Natural killer cell treated with Interleukin-12 subunit alpha and Interleukin-12 subunit beta and Interleukin-15 and Interleukin-18, amount 100 ng/mL, for 72 hours (primary cell): ENCODE data around the gene SPANXB1. TPM values are rescaled to one million over a fixed set of nuclear protein-coding genes. Genes with fewer than 3 reads are reported as not detected.
"Not testable (repeated sequence)": the region's sequence is repeated elsewhere in the genome, so short reads cannot be mapped to it uniquely, and the experiment has no call there.

Experiments used
- ATAC-seq, 2 donors: fragments of 150-1000 bp; cut with Tn5 transposase in 1 of 2; sonication (Bioruptor Pico), chemical (Tn5 transposase) in 1 of 2; 2 replicates each; pipeline ENCODE4 v1.10.0; 2021
- DNase-seq: peaks from one replicate; pipeline ENCODE4 v3.0.0; 2022; ENCODE audit warnings: low spot score
- H3K27ac Mint-ChIP-seq, 2 donors: 1 replicate in 1 of 2; 2 replicates in 1 of 2; pipeline ENCODE4 v1.8.0; 2022; ENCODE audit warnings: mixed read lengths in 2 of 2, mild to moderate bottlenecking in 1 of 2, moderate library complexity in 1 of 2
- H3K27me3 Mint-ChIP-seq, 2 donors: 1 replicate in 1 of 2; 2 replicates in 1 of 2; pipeline ENCODE4 v1.8.0; 2022; ENCODE audit warnings: mixed read lengths in 2 of 2
- H3K36me3 Mint-ChIP-seq: one replicate; pipeline ENCODE4 v1.8.0; 2022; ENCODE audit warnings: mixed read lengths
- H3K4me1 Mint-ChIP-seq, 2 donors: 1 replicate in 1 of 2; 2 replicates in 1 of 2; pipeline ENCODE4 v1.8.0; 2022; ENCODE audit warnings: low read depth in 2 of 2, mixed read lengths in 2 of 2, mild to moderate bottlenecking in 1 of 2
- H3K4me3 Mint-ChIP-seq: one replicate; pipeline ENCODE4 v1.8.0; 2022; ENCODE audit warnings: mixed read lengths
- H3K9me3 Mint-ChIP-seq: 2 replicates; pipeline ENCODE4 v1.8.0; 2022; ENCODE audit warnings: mixed read lengths
- total RNA-seq, 2 donors: library from RNA; stranded (reverse); gene quantifications; one replicate each; pipeline ENCODE4 v1.2.3, GENCODE V29; 2022

SPANXB1 gene, protein sequence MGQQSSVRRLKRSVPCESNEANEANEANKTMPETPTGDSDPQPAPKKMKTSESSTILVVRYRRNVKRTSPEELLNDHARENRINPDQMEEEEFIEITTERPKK
- not detected for total RNA-seq

DNA sequence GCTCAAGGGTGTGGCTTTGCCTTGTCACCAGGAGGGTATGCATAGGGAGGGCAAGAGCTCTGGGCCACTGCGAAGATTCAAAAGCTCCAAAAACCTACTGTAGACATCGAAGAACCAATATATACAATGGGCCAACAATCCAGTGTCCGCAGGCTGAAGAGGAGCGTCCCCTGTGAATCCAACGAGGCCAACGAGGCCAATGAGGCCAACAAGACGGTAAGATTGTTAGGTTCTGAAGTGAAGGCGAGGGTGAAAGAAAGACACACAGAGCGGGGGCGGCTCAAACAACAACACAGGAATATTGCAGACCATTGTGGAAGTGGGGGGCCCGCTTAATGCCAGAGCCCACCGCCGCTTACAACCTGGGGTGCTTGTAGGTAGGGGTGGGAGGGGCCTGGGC, at the start of gene SPANXB1:
Gene SPANXB1, plus strand, starts transcription at position 27 of the 400 bp plus-strand sequence. Its CDS starts 100 bp downstream, at position 127.
- H3K9me3 Mint-ChIP-seq, H3K27me3 Mint-ChIP-seq: not testable (repeated sequence)

DNA sequence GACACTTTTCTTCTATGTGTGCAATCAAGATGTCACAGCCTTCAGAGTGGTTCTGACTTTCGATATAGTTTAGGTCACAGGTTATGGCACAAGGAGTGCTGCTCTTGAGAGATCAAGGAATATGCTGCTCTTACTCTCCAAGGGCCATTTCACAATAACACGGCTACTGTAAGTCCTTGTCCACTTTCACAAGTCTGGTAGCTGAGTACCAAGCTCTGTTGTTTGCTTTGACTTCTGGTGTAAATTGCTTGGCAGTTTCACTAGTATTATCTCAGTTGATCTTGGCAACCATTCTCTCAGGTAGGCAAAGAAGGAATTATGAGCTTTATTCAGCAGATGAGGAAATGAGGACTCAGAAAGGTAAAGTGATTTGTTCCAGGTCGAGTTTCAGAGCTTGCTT, 35.4 kb upstream of the SPANXB1 start:
- ATAC-seq = no peak
- Mint-ChIP-seq H3K27me3 (peaks cover 0 to 4% of the 10 kb centered on the region in 2 donors), H3K9me3 (no peaks in the 10 kb centered on the region)

More for the DNA sequence above, at the start of gene SPANXB1:
- DNase-seq, H3K36me3 Mint-ChIP-seq, H3K4me3 Mint-ChIP-seq, ATAC-seq, H3K4me1 Mint-ChIP-seq, H3K27ac Mint-ChIP-seq: not testable (repeated sequence)

DNA sequence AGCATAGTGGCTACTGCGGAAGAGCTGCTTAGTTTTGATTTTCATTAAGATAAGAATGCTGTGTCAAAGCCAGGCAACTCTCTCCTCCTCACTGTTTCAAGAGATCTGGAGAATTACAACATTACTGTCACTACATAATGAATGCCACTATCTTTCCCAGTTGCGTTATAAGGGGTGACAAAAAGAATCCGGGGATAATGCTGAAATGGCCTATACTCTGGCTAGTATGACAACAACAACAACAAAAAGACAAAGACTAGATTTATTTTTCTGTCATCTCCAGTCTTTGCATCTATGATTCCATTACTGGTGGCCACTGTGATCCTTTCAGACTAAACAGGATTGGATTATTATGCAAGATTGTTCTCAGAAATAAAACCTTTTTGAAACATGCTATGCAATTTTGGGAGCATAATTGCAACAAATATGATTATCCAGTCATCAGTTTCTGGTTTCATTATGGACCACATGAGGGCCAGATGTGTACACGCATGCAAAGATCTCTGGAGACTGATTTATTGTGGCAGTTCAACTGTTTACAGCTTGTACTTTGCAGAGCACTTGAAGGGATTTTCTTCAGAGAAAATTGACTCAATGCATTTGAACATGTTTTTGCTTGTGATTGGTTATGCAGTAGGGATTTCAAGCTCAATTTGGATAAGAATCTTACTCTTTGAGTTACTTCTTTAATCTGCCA, 31.1 kb upstream of the SPANXB1 start:
- Mint-ChIP-seq H3K27ac (no peak overlapping the region), H3K27me3 (peaks cover 0 to 2% of the 10 kb centered on the region in 2 donors), H3K9me3 (no peaks in the 10 kb centered on the region), H3K4me3 (no peak overlapping the region), H3K4me1 (no peaks in the 10 kb centered on the region), H3K36me3 (no peaks in the 10 kb centered on the region)
- ATAC-seq = no peak
- no peak for DNase-seq

More for the DNA sequence above, 35.4 kb upstream of the SPANXB1 start:
- H3K36me3 Mint-ChIP-seq = no peaks in the 10 kb centered on the region
- H3K27ac Mint-ChIP-seq = no peak overlapping the region
- H3K4me3 Mint-ChIP-seq = no peak overlapping the region
- no peak for DNase-seq
- no peaks in the 10 kb centered on the region for H3K4me1 Mint-ChIP-seq

DNA sequence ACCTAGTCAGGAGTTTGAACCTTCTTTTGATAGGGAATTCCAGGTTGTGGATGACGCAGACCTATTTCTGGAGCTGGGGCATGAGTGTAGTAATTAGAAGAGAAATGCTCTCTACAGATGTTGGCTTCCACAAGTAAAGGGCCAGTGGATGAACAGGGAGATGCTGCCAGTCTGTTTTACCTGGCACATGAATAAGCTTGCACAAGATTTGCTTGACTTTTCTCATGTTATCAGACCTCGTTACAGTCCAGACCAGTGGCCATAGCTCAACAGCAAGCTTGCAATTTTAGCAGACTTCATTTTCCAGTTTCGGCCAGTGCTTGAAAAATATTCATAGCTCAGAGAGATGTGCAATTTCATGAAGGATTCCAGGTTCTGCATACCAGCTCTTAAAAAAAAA, 26.9 kb upstream of the SPANXB1 start:
- no peak for ATAC-seq
- no peaks in the 10 kb centered on the region for H3K36me3 Mint-ChIP-seq
- no peaks in the 10 kb centered on the region for H3K4me1 Mint-ChIP-seq
- no peak for DNase-seq
- no peak overlapping the region for H3K27ac Mint-ChIP-seq
- no peaks in the 10 kb centered on the region for H3K9me3 Mint-ChIP-seq
- H3K4me3 Mint-ChIP-seq = no peak overlapping the region
- no peaks in the 10 kb centered on the region for H3K27me3 Mint-ChIP-seq

DNA sequence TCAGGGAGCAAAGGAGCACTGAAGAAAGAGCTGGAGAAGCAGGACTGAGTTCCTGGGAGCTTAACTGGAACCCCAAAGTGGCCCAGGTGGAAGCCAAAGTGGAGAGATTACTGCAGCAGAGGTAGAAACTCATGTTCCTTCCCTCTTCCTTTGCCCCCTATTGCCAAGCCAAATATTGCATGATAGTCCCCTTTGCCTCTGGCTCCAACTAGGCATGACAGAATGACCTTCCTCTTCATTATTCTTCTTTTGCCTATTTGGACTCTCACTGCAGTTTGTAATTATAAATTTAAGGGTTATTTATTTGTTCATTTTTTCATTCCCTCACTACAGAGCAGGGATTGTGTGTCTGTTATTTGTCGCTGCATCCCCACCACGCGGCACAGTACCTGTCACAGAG, 22.1 kb upstream of the SPANXB1 start:
- Mint-ChIP-seq H3K9me3 (no peaks in the 10 kb centered on the region), H3K36me3 (no peaks in the 10 kb centered on the region), H3K4me3 (no peak overlapping the region), H3K27ac (no peak overlapping the region), H3K27me3 (peaks cover 0 to 2% of the 10 kb centered on the region in 2 donors), H3K4me1 (no peaks in the 10 kb centered on the region)
- DNase-seq = no peak
- ATAC-seq = no peak

DNA sequence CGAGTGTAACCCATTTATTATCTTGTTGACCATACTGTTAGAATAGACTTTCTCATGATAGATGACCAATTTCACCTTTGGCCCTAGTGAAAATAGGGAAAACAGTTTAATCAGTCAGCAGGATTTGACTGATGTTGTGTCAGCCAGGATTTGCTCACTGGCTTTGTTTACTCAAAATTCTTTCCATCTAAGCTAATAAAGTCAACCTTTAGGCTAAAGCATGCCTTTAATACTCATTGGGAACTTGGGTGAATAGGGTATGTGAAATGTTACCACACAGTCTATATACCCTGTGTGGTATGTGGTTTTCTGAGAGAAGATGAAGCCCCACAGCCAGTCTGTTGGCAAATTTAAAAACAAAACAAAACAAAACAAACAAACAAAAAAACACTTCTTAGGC, 18.7 kb upstream of the SPANXB1 start:
- H3K9me3 Mint-ChIP-seq = no peaks in the 10 kb centered on the region
- no peaks in the 10 kb centered on the region for H3K36me3 Mint-ChIP-seq
- DNase-seq (no peak), ATAC-seq (no peak)
- peaks cover 0 to 2% of the 10 kb centered on the region in 2 donors for H3K27me3 Mint-ChIP-seq
- no peak overlapping the region for H3K27ac Mint-ChIP-seq
- H3K4me1 Mint-ChIP-seq = no peaks in the 10 kb centered on the region
- H3K4me3 Mint-ChIP-seq = no peak overlapping the region

DNA sequence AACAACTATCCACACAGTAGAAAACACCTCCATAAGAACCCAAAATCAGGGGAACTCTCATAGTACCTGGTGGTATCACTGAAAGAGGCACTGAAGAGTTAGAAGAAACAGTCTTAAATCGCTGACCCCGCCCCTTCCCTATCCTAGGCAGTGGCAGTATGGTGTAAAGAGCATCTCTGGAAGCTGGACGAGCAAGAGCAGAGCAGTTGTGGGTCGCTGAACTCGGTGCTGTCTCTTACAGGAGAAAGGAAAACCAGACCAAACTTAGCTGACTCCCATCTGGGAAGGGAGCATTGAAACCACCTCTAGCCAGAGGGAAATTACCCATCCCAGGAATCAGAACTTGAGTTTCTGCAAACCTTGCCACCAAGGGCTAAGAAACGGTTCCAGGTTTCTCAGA, 2.8 kb downstream of the SPANXB1 start:
- H3K4me3 Mint-ChIP-seq, H3K9me3 Mint-ChIP-seq, H3K4me1 Mint-ChIP-seq, ATAC-seq, H3K27me3 Mint-ChIP-seq, H3K27ac Mint-ChIP-seq, DNase-seq, H3K36me3 Mint-ChIP-seq: not testable (repeated sequence)

DNA sequence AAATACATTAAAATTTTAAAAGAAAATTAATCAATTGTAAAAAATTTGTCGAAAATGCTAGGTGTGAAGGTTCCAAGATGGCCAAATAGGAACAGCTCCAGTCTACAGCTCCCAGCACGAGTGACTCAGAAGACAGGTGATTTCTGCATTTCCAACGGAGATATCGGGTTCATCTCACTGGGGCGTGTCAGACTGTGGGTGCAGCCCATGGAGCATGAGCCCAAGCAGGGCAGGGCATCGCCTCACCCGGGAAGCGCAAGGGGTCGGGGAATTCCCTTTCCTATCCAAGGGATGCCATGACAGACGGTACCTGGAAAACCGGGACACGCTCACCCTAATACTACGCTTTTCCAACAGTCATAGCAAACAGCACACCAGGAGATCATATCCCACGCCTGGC, 41.9 kb downstream of the SPANXB1 start:
- not testable (repeated sequence) for ATAC-seq, H3K27ac Mint-ChIP-seq, H3K4me1 Mint-ChIP-seq, H3K27me3 Mint-ChIP-seq, H3K36me3 Mint-ChIP-seq, DNase-seq, H3K4me3 Mint-ChIP-seq, H3K9me3 Mint-ChIP-seq

DNA sequence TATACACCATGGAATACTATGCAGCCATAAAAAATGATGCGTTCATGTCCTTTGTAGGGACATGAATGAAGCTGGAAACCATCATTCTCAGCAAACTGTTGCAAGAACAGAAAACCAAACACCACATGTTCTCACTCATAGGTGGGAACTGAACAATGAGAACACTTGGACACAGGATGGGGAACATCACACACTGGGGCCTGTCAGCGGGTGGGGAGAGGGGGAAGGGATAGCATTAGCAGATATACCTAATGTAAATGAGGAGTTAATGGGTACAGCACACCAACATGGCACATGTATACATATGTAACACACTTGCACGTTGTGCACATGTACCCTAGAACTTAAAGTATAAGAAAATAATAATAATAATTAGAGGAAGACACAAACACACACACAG, 47.5 kb downstream of the SPANXB1 start:
- H3K36me3 Mint-ChIP-seq, H3K4me1 Mint-ChIP-seq, DNase-seq, H3K4me3 Mint-ChIP-seq, H3K27ac Mint-ChIP-seq, H3K27me3 Mint-ChIP-seq, H3K9me3 Mint-ChIP-seq, ATAC-seq: not testable (repeated sequence)

DNA sequence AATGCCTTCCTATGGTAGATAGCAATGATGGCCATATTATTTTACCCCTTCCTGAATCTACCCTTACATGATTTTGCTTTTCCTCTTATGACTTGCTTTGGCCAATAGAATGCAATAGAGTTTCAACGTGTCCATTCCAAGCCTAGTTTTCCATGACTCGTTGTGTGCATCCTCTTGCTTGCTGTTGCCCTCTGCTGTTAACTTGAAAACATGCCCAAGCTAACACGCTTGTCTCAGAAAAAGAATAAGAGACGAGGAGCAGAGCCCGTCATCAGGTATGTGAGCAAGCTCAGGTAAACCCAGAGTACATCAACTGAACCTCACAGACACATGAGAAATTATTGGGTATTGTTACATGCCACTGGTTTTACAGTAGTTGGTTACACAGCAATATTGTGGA, 49.7 kb downstream of the SPANXB1 start:
- H3K4me1 Mint-ChIP-seq, ATAC-seq, H3K27ac Mint-ChIP-seq: not testable (repeated sequence)

More for the DNA sequence above, 49.7 kb downstream of the SPANXB1 start:
- DNase-seq, H3K9me3 Mint-ChIP-seq, H3K27me3 Mint-ChIP-seq, H3K4me3 Mint-ChIP-seq, H3K36me3 Mint-ChIP-seq: not testable (repeated sequence)

Other genes starting within 250 kb of the SPANXB1 start
- gene LDOC1, start 174.5 kb downstream of the SPANXB1 start, total RNA-seq = 1 to 10 TPM; 2.8 to 3.4 TPM
- gene SPANXC, start 239.9 kb downstream of the SPANXB1 start, total RNA-seq = not detected